Measurements from ENCODE around the gene C6orf47. TPM values are rescaled to one million over a fixed set of nuclear protein-coding genes. Genes with fewer than 3 reads are reported as not detected.

C6orf47 gene
- total RNA-seq, 1 donor from 2014 or later = 19.6 TPM

DNA sequence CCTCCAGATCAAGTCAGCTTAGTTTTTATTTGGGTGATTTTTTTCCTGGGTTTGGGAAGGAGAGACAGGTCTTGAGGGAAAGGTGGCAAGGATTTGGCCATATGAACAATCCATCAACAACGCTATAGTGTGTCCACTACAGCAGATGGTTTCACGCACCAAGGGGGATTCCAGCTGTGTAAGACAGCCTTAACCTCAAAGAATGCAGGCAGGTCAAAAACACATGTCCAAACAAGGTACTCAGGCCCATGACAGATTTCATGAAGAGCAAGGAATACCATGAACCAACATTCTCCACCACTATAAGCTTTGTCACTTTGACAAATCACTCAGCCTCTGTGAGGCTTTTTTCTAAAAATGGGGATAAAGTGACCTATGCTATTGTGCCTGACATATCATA, 43.6 kb downstream of the C6orf47 start:
- DNase-seq (ENCODE audit: extremely low read depth, low read depth, low spot score) = no peak

DNA sequence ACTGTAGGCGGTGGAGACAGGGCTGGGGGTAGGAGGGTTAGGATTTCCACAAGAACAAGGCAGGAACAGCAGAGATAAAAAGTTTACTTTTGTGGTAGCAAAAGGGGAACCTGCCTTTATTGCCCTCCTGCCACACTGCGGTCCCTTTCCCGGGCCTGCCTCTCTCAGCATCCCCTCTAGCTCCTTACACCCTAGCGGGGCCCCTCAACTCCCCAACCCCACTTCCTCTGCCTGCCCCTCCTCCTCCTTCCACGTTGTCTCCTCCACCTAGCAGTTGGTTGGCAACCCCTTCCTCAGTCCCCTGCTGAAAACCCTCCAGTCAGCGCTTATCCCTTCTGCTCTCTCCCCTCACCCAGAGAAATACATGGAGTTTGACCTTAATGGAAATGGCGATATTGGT, 44.8 kb downstream of the C6orf47 start:
- DNase-seq (ENCODE audit: extremely low read depth, low read depth, low spot score) = no peak

DNA sequence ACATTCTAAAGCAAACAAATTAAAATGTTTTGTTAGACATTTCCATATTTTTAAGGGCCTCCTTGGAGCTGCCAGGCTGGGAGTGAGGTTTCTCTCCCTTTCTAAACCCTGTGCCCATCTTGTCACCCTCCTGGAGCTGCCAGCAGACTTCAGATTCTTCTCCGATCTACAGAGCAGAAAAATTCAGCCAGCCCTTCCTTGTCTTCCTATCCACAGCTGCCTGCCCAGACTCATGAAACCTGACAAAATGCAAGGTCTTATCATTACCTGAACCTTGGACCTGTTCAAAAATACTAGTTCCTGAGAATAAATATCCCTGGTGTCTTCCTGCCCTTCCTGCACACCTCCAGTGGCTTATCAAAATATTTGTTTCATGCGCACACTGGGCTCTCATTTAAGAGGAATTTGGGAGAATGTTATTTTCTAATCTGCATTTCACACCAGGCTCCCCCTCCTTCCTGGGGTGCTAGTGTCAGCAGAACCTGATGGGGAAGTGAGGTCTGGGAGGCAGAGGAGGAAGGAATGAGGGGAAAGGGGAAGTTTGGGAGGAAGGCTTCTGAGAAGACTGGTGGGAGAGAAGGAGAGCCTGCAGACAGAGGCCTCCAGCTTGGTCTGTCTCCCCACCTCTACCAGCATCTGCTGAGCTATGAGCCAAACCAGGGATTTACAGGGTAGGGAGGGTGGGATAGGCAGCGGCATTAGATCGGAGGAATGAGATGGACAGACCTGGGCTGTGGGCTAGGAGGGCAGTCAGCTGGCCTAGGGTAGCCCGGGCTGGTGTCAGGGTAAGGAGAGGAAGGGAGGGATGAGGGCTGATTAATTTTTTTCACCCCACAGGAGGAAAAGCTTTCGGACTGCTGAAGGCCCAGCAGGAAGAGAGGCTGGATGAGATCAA, 45.6 kb downstream of the C6orf47 start, which contains the start of gene AIF1:
TSS of gene AIF1 (plus strand) at position 551 of the 895 bp plus-strand sequence. CDS start at position 647, 96 bp downstream.
- no peak for DNase-seq (ENCODE audit: extremely low read depth, low read depth, low spot score)

DNA sequence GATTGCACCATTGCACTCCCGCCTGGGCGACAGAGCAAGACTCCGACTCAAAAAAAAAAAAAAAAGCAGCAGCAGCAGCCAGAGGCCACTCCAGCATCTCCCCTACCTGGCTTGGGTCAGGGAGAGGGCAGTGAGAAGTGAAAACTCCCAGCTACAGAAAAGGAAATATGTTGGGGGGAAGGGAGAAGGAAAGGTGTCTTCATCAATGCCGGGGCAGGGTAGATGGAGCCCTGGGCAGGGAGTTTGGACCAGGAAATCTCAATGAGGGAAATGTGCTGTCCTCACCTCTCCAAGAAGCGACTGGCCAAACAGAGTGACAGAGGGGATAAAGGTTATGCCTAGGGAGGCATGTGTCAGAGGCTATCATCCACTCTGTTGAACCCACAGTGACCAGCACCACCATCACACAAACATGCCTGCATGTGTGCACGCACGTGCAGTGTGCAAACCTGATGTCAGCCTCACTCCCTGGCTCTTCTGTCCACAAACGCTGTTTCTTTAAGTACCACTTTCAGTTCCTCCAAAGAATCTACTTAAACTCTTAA, 46.4 kb downstream of the C6orf47 start:
- DNase-seq (ENCODE audit: extremely low read depth, low read depth, low spot score) = no peak

DNA sequence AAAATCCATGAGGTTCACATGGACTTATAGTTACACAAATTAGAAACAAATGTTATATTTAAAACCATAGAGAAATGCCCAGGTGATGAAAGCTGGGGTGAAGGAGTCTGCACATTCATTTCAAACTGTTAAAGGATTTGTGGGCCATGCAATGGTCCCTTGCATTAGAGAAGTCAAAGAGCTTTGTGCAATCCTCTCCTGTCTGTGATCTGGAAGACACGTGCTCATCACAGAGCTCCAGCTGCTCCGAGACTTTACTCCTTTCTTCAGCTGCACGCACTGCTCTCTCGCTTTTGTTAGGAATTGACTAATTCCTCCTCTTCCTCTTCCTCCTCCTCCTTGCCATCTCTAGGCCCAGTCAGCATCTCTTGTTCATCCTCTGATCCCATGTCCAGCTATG, 49.6 kb downstream of the C6orf47 start:
- DNase-seq (ENCODE audit: extremely low read depth, low read depth, low spot score) = no peak

DNA sequence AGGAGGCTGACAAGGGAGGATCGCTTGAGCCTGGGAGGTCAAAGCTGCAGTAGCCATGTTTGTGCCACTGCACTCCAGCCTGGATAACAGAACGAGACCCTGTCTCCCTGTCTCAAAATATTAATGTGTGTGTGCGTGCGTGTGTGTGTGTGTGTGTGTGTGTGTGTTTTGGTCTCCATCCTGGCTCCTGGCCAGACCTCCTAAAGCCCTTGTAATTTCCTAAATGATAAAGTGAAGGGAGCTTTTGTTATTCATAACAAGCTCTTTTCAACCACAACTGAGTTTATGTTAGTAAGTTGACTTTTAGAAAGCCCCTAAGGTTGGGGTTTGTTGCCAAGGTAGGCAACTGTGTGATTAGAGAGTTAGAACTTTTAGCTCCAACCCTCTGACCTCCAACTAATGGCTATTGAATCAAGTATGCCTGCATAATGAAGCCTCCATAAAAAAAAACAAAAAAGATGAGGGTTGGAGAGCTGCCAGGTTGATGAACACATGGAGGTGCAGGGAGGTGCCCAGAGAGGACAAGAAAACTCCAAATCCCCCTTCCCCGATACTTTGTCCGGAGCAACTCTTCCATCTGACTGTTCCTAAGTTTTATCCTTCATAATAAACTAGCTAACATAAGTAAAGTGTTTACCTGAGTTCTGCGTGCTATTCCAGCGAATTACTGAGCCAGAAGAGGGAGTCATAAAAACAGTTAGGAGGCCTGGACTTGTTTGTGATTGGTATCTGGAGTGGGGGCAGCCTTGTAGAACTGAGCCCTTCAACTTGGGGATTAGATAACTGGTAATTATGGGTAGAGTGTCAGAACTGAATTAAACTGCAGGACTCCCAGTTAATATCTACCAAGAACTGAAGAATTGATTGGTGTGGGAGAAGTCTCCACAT, 50.8 kb downstream of the C6orf47 start:
- DNase-seq (ENCODE audit: extremely low read depth, low read depth, low spot score) = no peak

Other genes starting within 250 kb of the C6orf47 start
- gene MICB, start 162.6 kb downstream of the C6orf47 start, total RNA-seq = 14.5 and 19.1 TPM in 2 replicates
- not detected in 2 replicates for gene MCCD1, start 131.8 kb downstream of the C6orf47 start, total RNA-seq
- 230 and 249 TPM in 2 replicates for gene DDX39B, start 118.8 kb downstream of the C6orf47 start, total RNA-seq
- 0.18 and 1.2 TPM in 2 replicates for gene ATP6V1G2, start 114.2 kb downstream of the C6orf47 start, total RNA-seq
- 20.6 and 27.7 TPM in 2 replicates for gene NFKBIL1, start 113.2 kb downstream of the C6orf47 start, total RNA-seq
- gene LTA, start 88.5 kb downstream of the C6orf47 start, total RNA-seq = 0.53 TPM in 1 of 2 replicates, not detected in the other
- 0.88 and 4.4 TPM in 2 replicates for gene TNF, start 85.2 kb downstream of the C6orf47 start, total RNA-seq
- gene LTB, start 78.4 kb downstream of the C6orf47 start, total RNA-seq = 16.5 and 41.8 TPM in 2 replicates
- gene LST1, start 74.5 kb downstream of the C6orf47 start, total RNA-seq = 0.87 and 0.99 TPM in 2 replicates
- gene NCR3, start 67.8 kb downstream of the C6orf47 start, total RNA-seq = not detected in 2 replicates
- gene AIF1, start 45.5 kb downstream of the C6orf47 start, total RNA-seq = not detected in 2 replicates
- 125 and 166 TPM in 2 replicates for gene PRRC2A, start 40.1 kb downstream of the C6orf47 start, total RNA-seq
- 259 and 375 TPM in 2 replicates for gene BAG6, start 8.1 kb downstream of the C6orf47 start, total RNA-seq
- not detected in 2 replicates for gene APOM, start 4.9 kb downstream of the C6orf47 start, total RNA-seq
- gene GPANK1, start 4.2 kb upstream of the C6orf47 start, total RNA-seq = 13.0 and 14.5 TPM in 2 replicates
- gene CSNK2B, start 5.3 kb upstream of the C6orf47 start, total RNA-seq = 292 and 314 TPM in 2 replicates
- 2.6 and 7.9 TPM in 2 replicates for gene LY6G5B, start 9.2 kb upstream of the C6orf47 start, total RNA-seq
- gene LY6G5C, start 20.3 kb upstream of the C6orf47 start, total RNA-seq = 3.7 and 4.1 TPM in 2 replicates
- 35.7 and 49.2 TPM in 2 replicates for gene ABHD16A, start 42.5 kb upstream of the C6orf47 start, total RNA-seq
- not detected in 2 replicates for gene LY6G6F, start 46.1 kb upstream of the C6orf47 start, total RNA-seq
- gene LY6G6D, start 54.6 kb upstream of the C6orf47 start, total RNA-seq = not detected in 2 replicates
- gene LY6G6C, start 61.0 kb upstream of the C6orf47 start, total RNA-seq = not detected in 2 replicates
- not detected in 2 replicates for gene MPIG6B, start 62.6 kb upstream of the C6orf47 start, total RNA-seq
- gene DDAH2, start 68.5 kb upstream of the C6orf47 start, total RNA-seq = 110 and 138 TPM in 2 replicates
- 541 and 655 TPM in 2 replicates for gene CLIC1, start 75.8 kb upstream of the C6orf47 start, total RNA-seq
- gene MSH5, start 79.2 kb upstream of the C6orf47 start, total RNA-seq = 3.7 and 18.7 TPM in 2 replicates
- gene SAPCD1, start 101.9 kb upstream of the C6orf47 start, total RNA-seq = 3.3 and 3.9 TPM in 2 replicates
- 0.34 and 0.58 TPM in 2 replicates for gene VWA7, start 116.5 kb upstream of the C6orf47 start, total RNA-seq
- gene VARS1, start 135.0 kb upstream of the C6orf47 start, total RNA-seq = 90.9 and 105 TPM in 2 replicates
- gene LSM2, start 146.2 kb upstream of the C6orf47 start, total RNA-seq = 45.3 and 74.3 TPM in 2 replicates
- gene HSPA1L, start 154.5 kb upstream of the C6orf47 start, total RNA-seq = 0.44 and 0.53 TPM in 2 replicates
- 140 and 161 TPM in 2 replicates for gene HSPA1A, start 154.8 kb upstream of the C6orf47 start, total RNA-seq
- gene HSPA1B, start 167.0 kb upstream of the C6orf47 start, total RNA-seq = 76.3 and 95.3 TPM in 2 replicates
- gene NEU1, start 202.0 kb upstream of the C6orf47 start, total RNA-seq = 82.6 and 83.5 TPM in 2 replicates
- gene SLC44A4, start 218.2 kb upstream of the C6orf47 start, total RNA-seq = 0.05 and 1.7 TPM in 2 replicates
- gene EHMT2, start 236.9 kb upstream of the C6orf47 start, total RNA-seq = 39.0 and 46.4 TPM in 2 replicates
- 1.7 TPM in 2 replicates for gene ZBTB12, start 241.3 kb upstream of the C6orf47 start, total RNA-seq

Data from glomerular endothelial cell (primary cell).